ENCODE results near the gene HOXB5.

HOXB5 gene

GRCh38 chr17:48625495-48626244 lies 32.1 kb upstream of the HOXB5 start:
- peaks cover 24% of the 10 kb centered on the region for H4K20me1 ChIP-seq (ENCODE audit: insufficient read depth, low read length, poor library complexity, severe bottlenecking)
- H3F3A ChIP-seq (ENCODE audit: low read depth), result no peaks in the 10 kb centered on the region

GRCh38 chr17:48624544-48625494 lies 31.2 kb upstream of the HOXB5 start:
- Histone ChIP-seq H3K27me3 (ENCODE audit: insufficient read depth, low read length, poor library complexity, severe bottlenecking) (peaks cover 37% of the 10 kb centered on the region), H3K9ac (ENCODE audit: low read depth, low read length, poor library complexity, severe bottlenecking) (peak overlapping the region; percentile 100), H3K4me1 (ENCODE audit: insufficient read depth, low read length, poor library complexity, severe bottlenecking) (peaks cover 58% of the 10 kb centered on the region), H3K4me3 (ENCODE audit: low read length, poor library complexity, severe bottlenecking) (peak overlapping the region; percentile 89), H3F3A (ENCODE audit: low read depth) (no peaks in the 10 kb centered on the region), H3K9me2 (replicated peaks; ENCODE audit: low read depth, low read length) (no peaks in the 10 kb centered on the region), H2AFZ (ENCODE audit: low read length) (no peak overlapping the region), H3K4me2 (ENCODE audit: low read depth, low read length, poor library complexity, severe bottlenecking) (peak overlapping the region; percentile 98), H4K20me1 (ENCODE audit: insufficient read depth, low read length, poor library complexity, severe bottlenecking) (peaks cover 24% of the 10 kb centered on the region), H3K79me2 (ENCODE audit: insufficient read depth, low read length) (peaks cover 98% of the 10 kb centered on the region), H3K36me3 (ENCODE audit: insufficient read depth, low read length) (peaks cover 8% of the 10 kb centered on the region; the same call in 1 of the 2 replicates), H3K9me3 (ENCODE audit: insufficient read depth, low read depth, low read length) (no peaks in the 10 kb centered on the region)
- TF ChIP-seq CTCF (conservative IDR thresholded peaks at IDR 0.05; ENCODE audit: low read length) (no peak), EZH2phosphoT487 (IDR thresholded peaks at IDR 0.05; ENCODE audit: borderline replicate concordance) (no peak)

More at GRCh38 chr17:48625495-48626244, 32.1 kb upstream of the HOXB5 start:
- Histone ChIP-seq H3K4me3 (ENCODE audit: low read length, poor library complexity, severe bottlenecking) (peak overlapping the region; percentile 89), H3K9ac (ENCODE audit: low read depth, low read length, poor library complexity, severe bottlenecking) (peak overlapping the region; percentile 100), H3K27me3 (ENCODE audit: insufficient read depth, low read length, poor library complexity, severe bottlenecking) (peaks cover 31% of the 10 kb centered on the region), H3K36me3 (ENCODE audit: insufficient read depth, low read length) (peaks cover 8% of the 10 kb centered on the region; the same call in 1 of the 2 replicates), H3K4me1 (ENCODE audit: insufficient read depth, low read length, poor library complexity, severe bottlenecking) (peaks cover 51% of the 10 kb centered on the region), H2AFZ (ENCODE audit: low read length) (no peak overlapping the region), H3K79me2 (ENCODE audit: insufficient read depth, low read length) (peaks cover 98% of the 10 kb centered on the region), H3K4me2 (ENCODE audit: low read depth, low read length, poor library complexity, severe bottlenecking) (peak overlapping the region; percentile 98), H3K9me3 (ENCODE audit: insufficient read depth, low read depth, low read length) (no peaks in the 10 kb centered on the region), H3K9me2 (replicated peaks; ENCODE audit: low read depth, low read length) (no peaks in the 10 kb centered on the region)
- no peak for TF ChIP-seq EZH2phosphoT487 (IDR thresholded peaks at IDR 0.05; ENCODE audit: borderline replicate concordance)
- no peak for TF ChIP-seq CTCF (conservative IDR thresholded peaks at IDR 0.05; ENCODE audit: low read length)

GRCh38 chr17:48624118-48624517 lies 30.5 kb upstream of the HOXB5 start:
- no peaks in the 10 kb centered on the region for H3K9me2 ChIP-seq (replicated peaks; ENCODE audit: low read depth, low read length)
- TF ChIP-seq EZH2phosphoT487 (IDR thresholded peaks at IDR 0.05; ENCODE audit: borderline replicate concordance) (no peak), CTCF (conservative IDR thresholded peaks at IDR 0.05; ENCODE audit: low read length) (no peak)
- peak overlapping the region; percentile 98 for H3K4me2 ChIP-seq (ENCODE audit: low read depth, low read length, poor library complexity, severe bottlenecking)
- peaks cover 8% of the 10 kb centered on the region; the same call in 1 of the 2 replicates for H3K36me3 ChIP-seq (ENCODE audit: insufficient read depth, low read length)
- H3F3A ChIP-seq (ENCODE audit: low read depth), result 0 out of 2 replicates have a peak, but pooled peaks cover 4% of the 10 kb centered on the region
- peaks cover 97% of the 10 kb centered on the region for H3K79me2 ChIP-seq (ENCODE audit: insufficient read depth, low read length)
- H3K9ac ChIP-seq (ENCODE audit: low read depth, low read length, poor library complexity, severe bottlenecking), result peak overlapping the region; percentile 100
- H3K4me3 ChIP-seq (ENCODE audit: low read length, poor library complexity, severe bottlenecking), result peak overlapping the region; percentile 89
- H3K9me3 ChIP-seq (ENCODE audit: insufficient read depth, low read depth, low read length), result no peaks in the 10 kb centered on the region
- H3K4me1 ChIP-seq (ENCODE audit: insufficient read depth, low read length, poor library complexity, severe bottlenecking), result peaks cover 59% of the 10 kb centered on the region
- H2AFZ ChIP-seq (ENCODE audit: low read length), result no peak overlapping the region
- H3K27me3 ChIP-seq (ENCODE audit: insufficient read depth, low read length, poor library complexity, severe bottlenecking), result peaks cover 39% of the 10 kb centered on the region
- peaks cover 24% of the 10 kb centered on the region for H4K20me1 ChIP-seq (ENCODE audit: insufficient read depth, low read length, poor library complexity, severe bottlenecking)

Measured in Loucy (cell line).